ENCODE measurements around the gene TPCN1. TPM values are rescaled to one million over a fixed set of nuclear protein-coding genes. Genes with fewer than 3 reads are reported as not detected.

Gene TPCN1
- total and polyA plus RNA-seq, 2 donors from 2014 or later = 38.4 to 93.3 TPM

- FAIRE-seq = no peak
- TF ChIP-seq, protein P1, sequence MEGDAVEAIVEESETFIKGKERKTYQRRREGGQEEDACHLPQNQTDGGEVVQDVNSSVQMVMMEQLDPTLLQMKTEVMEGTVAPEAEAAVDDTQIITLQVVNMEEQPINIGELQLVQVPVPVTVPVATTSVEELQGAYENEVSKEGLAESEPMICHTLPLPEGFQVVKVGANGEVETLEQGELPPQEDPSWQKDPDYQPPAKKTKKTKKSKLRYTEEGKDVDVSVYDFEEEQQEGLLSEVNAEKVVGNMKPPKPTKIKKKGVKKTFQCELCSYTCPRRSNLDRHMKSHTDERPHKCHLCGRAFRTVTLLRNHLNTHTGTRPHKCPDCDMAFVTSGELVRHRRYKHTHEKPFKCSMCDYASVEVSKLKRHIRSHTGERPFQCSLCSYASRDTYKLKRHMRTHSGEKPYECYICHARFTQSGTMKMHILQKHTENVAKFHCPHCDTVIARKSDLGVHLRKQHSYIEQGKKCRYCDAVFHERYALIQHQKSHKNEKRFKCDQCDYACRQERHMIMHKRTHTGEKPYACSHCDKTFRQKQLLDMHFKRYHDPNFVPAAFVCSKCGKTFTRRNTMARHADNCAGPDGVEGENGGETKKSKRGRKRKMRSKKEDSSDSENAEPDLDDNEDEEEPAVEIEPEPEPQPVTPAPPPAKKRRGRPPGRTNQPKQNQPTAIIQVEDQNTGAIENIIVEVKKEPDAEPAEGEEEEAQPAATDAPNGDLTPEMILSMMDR (IDR thresholded peaks at IDR 0.05; ENCODE audit: borderline replicate concordance, extremely low read depth, insufficient read depth) = no peak
- Histone ChIP-seq H3K36me3 (ENCODE audit: control insufficient read depth in 2 of 3, insufficient read depth in 3 of 3, low read length in 3 of 3) (peaks cover 0 to 15% (median 0%) of the 10 kb centered on the region in 3 donors), H3K27ac (ENCODE audit: low read depth in 2 of 2, low read length in 2 of 2) (no peak overlapping the region), H3K9ac (ENCODE audit: low read length in 3 of 3) (no peak overlapping the region), H3K4me1 (ENCODE audit: control insufficient read depth in 2 of 3, insufficient read depth in 2 of 3, low read depth in 1 of 3, low read length in 3 of 3) (peaks cover 0 to 3% (median 2%) of the 10 kb centered on the region in 3 donors), H3K4me3 (ENCODE audit: low read length in 3 of 3) (no peak overlapping the region), H3K27me3 (ENCODE audit: control insufficient read depth, insufficient read depth, low read length) (no peaks in the 10 kb centered on the region), H3K9me3 (ENCODE audit: control insufficient read depth in 2 of 3, insufficient read depth in 1 of 3, low read length in 3 of 3) (no peaks in the 10 kb centered on the region)
- DNase-seq = no peak
- intact Hi-C loops (cut with DNase I) = no loop called here
Measured at GRCh38 chr12:113328368-113328889, 107.2 kb downstream of the TPCN1 start.

- H3K27ac ChIP-seq (ENCODE audit: low read depth in 2 of 2, low read length in 2 of 2) = no peak overlapping the region
- H3K36me3 ChIP-seq (ENCODE audit: control insufficient read depth in 2 of 3, insufficient read depth in 3 of 3, low read length in 3 of 3) = peaks cover 0 to 15% (median 0%) of the 10 kb centered on the region in 3 donors
- TF ChIP-seq, protein P1 (IDR thresholded peaks at IDR 0.05; ENCODE audit: borderline replicate concordance, extremely low read depth, insufficient read depth) = no peak
- DNase-seq (no peak), FAIRE-seq (no peak)
- H3K27me3 ChIP-seq (ENCODE audit: control insufficient read depth, insufficient read depth, low read length) = no peaks in the 10 kb centered on the region
- H3K9me3 ChIP-seq (ENCODE audit: control insufficient read depth in 2 of 3, insufficient read depth in 1 of 3, low read length in 3 of 3) = no peaks in the 10 kb centered on the region
- intact Hi-C loops (cut with DNase I) = no loop called here
- peaks cover 0 to 7% (median 5%) of the 10 kb centered on the region in 3 donors for H3K4me1 ChIP-seq (ENCODE audit: control insufficient read depth in 2 of 3, insufficient read depth in 2 of 3, low read depth in 1 of 3, low read length in 3 of 3)
- no peak overlapping the region for H3K9ac ChIP-seq (ENCODE audit: low read length in 3 of 3)
- no peak overlapping the region for H3K4me3 ChIP-seq (ENCODE audit: low read length in 3 of 3)
Measured at GRCh38 chr12:113329022-113329790, 107.9 kb downstream of the TPCN1 start.

DNA sequence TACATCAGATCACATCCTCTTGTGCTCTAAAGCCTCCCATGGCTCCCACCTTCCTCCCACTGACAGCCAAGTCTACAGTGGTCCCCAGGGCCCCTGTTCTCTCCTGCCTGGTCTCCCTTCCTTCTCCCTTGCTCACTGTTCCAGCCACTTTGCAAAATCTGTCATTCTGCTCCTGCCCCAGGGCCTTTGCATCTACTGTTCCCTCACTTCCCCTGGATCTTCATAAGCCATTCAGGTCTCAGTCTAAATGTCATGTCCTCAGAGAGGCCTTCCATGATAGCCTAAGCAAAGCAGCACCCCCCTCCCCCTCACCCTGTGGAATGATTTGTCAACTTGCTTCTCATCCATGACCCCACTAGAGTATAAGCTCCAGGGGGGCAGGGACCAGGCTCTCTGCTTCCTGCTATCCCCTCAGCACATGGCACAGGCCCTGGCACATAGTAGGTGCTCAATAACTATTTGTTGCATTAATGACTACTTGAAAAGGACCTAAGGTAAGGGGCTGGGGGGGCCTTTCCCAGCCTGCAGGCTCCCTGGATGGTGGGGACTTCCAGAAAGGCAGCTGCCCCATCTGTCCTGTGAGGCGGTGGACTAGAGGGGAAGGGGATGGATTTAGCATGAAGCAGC, 108.6 kb downstream of the TPCN1 start:
- intact Hi-C loops (cut with DNase I) = no loop called here
- Histone ChIP-seq H3K9me3 (ENCODE audit: control insufficient read depth in 2 of 3, insufficient read depth in 1 of 3, low read length in 3 of 3) (no peaks in the 10 kb centered on the region), H3K27ac (ENCODE audit: low read depth in 2 of 2, low read length in 2 of 2) (no peak overlapping the region), H3K9ac (ENCODE audit: low read length in 3 of 3) (no peak overlapping the region), H3K4me1 (ENCODE audit: control insufficient read depth in 2 of 3, insufficient read depth in 2 of 3, low read depth in 1 of 3, low read length in 3 of 3) (peaks cover 0 to 10% (median 7%) of the 10 kb centered on the region in 3 donors), H3K36me3 (ENCODE audit: control insufficient read depth in 2 of 3, insufficient read depth in 3 of 3, low read length in 3 of 3) (peaks cover 0 to 15% (median 0%) of the 10 kb centered on the region in 3 donors), H3K27me3 (ENCODE audit: control insufficient read depth, insufficient read depth, low read length) (no peaks in the 10 kb centered on the region), H3K4me3 (ENCODE audit: low read length in 3 of 3) (no peak overlapping the region)
- FAIRE-seq = no peak
- DNase-seq = no peak
- TF ChIP-seq, protein P1 (IDR thresholded peaks at IDR 0.05; ENCODE audit: borderline replicate concordance, extremely low read depth, insufficient read depth) = no peak

All from kidney (tissue), 14 donors.